Midbrain (tissue), 1 donor: Measurements from ENCODE around the gene ARHGEF10L.
"Not testable (repeated sequence)": the region's sequence is repeated elsewhere in the genome, so short reads cannot be mapped to it uniquely, and the experiment has no call there.

Source experiments
- DNase-seq: peaks from one replicate; lab custom pipeline; 2025; lab: John Stamatoyannopoulos, UW

ARHGEF10L gene

GRCh38 chr1:17610085-17610484, 70.6 kb downstream of the ARHGEF10L start:
- DNase-seq = no peak

GRCh38 chr1:17610713-17611112, 71.2 kb downstream of the ARHGEF10L start:
- no peak for DNase-seq

GRCh38 chr1:17611991-17612390, 72.5 kb downstream of the ARHGEF10L start:
- DNase-seq = no peak

GRCh38 chr1:17612831-17613230, 73.3 kb downstream of the ARHGEF10L start:
- no peak for DNase-seq

GRCh38 chr1:17614586-17614985, 75.1 kb downstream of the ARHGEF10L start:
- DNase-seq = no peak

- DNase-seq = no peak
Observed at GRCh38 chr1:17615157-17615556, 75.7 kb downstream of the ARHGEF10L start.

- no peak for DNase-seq
Observed at GRCh38 chr1:17615959-17616358, 76.5 kb downstream of the ARHGEF10L start.

GRCh38 chr1:17616731-17617279, 77.3 kb downstream of the ARHGEF10L start:
- no peak for DNase-seq

- peak; percentile 57 for DNase-seq
Observed at GRCh38 chr1:17617787-17618557, 78.5 kb downstream of the ARHGEF10L start.

- DNase-seq = no peak
Observed at GRCh38 chr1:17618558-17619247, 79.2 kb downstream of the ARHGEF10L start.

GRCh38 chr1:17620448-17620847, 81.0 kb downstream of the ARHGEF10L start:
- DNase-seq = no peak

GRCh38 chr1:17621691-17622090, 82.2 kb downstream of the ARHGEF10L start:
- DNase-seq = no peak

- no peak for DNase-seq
Observed at GRCh38 chr1:17622823-17623222, 83.3 kb downstream of the ARHGEF10L start.

GRCh38 chr1:17624611-17625233, 85.2 kb downstream of the ARHGEF10L start:
- no peak for DNase-seq

GRCh38 chr1:17627239-17628052, 87.9 kb downstream of the ARHGEF10L start:
- no peak for DNase-seq

GRCh38 chr1:17629046-17629445, 89.5 kb downstream of the ARHGEF10L start:
- DNase-seq = not testable (repeated sequence)

- DNase-seq = no peak
Observed at GRCh38 chr1:17629460-17629859, 90.0 kb downstream of the ARHGEF10L start.

GRCh38 chr1:17630048-17630830, 90.7 kb downstream of the ARHGEF10L start:
- DNase-seq = peak; percentile 43

- no peak for DNase-seq
Observed at GRCh38 chr1:17630986-17631385, 91.5 kb downstream of the ARHGEF10L start.

- no peak for DNase-seq
Observed at GRCh38 chr1:17631410-17631809, 91.9 kb downstream of the ARHGEF10L start.

- no peak for DNase-seq
Observed at GRCh38 chr1:17632106-17632505, 92.6 kb downstream of the ARHGEF10L start.
